Stimulated activated CD8-positive, alpha-beta memory T cell treated with anti-CD3 and anti-CD28 coated beads, Interleukin-12 subunit alpha, Interleukin-12 subunit beta, amount 100 ng/mL, for 4 hours (primary cell): ENCODE data around the gene MATN4.

ENCODE experiments used
- DNase-seq: peaks from one replicate; pipeline ENCODE4 v3.0.0-alpha.2; 2020; ENCODE audit warnings: low read depth

MATN4 gene

DNA sequence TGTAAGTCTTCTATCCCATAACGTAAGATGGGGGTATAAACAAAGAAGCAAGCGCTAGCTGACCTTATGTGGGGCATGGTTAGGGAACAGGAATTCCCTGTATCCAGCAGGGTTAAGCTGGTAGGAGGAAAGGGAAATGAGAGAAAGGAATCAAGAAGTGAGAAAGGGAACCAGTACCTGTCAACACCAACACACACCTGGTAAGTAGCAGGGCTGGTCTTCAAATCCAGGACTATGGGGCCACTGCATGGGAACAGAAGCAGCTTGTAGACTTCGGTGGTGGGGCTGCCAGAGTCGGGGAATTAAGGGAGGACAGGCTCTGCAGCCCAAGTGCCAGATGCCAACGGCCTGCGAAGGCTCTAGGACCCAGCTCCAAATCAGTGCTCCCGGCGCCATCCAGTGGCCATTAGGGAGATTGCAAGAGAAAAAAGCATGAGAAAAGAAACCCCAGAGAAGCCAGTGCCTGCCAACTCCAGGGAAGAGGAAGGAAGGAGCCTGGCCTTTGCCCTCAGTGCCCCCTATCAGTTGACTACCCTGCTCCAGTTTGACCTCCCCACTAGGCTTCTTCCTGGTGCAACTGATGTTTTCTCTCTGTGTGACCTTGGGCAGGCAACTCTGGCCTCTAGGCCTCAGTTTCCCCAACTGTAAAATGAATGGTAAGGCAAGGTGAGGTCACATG, 17.3 kb downstream of the MATN4 start:
- DNase-seq: peak; percentile 15

DNA sequence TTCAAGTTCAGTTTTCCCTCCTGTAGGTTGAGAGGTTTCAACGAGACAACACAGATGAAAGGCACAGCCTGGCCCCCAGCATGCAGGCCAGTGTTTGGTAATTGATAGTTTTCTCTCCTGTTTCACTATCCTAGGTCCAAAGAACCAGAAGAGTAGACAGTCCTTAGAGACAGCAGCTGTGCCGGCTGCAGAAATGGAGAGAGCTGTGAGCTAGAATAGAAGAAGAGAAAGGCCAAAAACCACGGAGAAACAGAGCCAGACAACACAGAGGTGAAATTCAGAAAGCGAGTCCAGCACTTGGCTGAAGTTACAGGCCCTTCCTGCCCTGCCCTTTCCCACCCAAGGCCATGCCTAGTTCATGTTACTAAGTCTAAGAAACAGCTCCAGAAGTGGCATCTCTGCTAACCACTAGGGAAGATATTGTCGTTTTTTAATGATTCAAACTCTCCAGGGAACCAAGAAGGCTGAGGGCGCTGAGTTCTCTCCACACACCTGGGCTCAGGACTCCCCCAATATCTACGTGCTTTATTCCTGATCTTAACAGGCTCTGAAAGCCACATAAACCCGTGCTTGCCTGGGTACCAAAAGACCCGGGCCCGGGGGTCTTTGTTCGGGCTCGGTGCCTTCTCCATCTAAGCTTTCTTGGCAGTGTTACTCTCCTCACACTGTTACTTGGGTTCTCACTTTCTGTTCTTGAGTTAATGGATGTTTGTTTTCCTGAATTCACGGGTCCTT, 18.0 kb downstream of the MATN4 start:
- no peak for DNase-seq

DNA sequence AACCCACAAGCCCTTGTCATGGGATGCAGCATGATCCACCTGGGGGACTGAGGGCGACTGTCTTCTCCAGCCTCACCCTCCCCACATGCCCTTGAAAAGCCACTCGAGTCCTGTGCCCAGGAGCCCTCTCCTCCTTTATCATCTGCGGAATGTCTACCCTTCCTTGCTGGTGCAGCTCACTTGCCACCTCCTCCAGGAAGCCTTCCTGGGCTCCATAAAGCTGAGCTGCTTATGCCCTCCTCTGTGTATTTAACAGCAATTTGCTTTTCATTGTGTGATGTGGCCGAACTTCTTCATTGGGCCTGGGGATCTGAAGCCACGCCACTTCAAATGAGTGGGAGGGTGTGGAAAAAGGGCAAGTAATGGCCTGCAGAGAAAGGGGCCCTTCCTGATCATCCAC, 19.2 kb downstream of the MATN4 start:
- DNase-seq: no peak

DNA sequence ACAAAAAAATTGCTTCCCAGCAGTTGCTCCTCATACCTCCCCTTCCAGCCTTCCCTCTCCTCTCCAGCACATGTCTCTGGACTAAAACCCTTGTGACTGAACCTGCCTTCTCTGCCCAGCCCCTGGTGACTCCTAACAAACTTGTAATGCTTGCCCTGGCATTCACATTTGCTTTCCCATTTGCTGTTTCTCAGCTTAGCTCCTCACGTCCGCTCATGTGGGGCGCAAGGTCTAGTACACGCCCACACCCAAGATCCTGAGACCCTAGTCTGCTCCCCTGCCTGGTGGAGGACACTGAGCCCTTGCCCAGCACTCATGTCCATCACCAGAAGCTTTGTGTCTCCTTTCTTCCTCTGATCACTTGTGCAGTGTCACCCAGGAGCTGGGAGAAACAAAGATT, 19.7 kb downstream of the MATN4 start:
- DNase-seq: no peak

DNA sequence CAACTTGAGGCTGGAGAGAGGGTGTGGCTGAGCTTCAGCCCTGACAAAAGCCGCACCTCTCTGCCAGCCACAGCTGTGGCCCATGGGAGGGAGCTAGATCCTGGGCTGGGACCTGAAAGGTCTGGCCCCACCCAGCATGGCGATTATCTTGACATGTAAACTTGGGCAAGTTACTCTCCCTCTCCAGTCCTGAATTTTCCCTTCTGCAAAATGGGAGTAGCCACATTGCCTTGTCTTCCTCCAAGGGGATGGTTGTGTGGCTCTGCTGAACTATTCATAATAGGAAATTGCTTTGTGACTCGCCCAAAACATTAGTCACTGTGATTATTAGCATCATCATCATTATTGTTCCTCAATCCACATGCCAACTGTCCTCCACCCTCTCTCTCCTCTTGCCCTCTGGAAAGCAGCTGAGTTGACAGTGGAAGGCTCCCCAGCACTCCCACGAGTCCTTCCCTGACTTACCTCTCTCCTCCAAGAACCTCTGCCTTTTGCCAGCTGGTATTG, 24.5 kb downstream of the MATN4 start:
- no peak for DNase-seq

DNA sequence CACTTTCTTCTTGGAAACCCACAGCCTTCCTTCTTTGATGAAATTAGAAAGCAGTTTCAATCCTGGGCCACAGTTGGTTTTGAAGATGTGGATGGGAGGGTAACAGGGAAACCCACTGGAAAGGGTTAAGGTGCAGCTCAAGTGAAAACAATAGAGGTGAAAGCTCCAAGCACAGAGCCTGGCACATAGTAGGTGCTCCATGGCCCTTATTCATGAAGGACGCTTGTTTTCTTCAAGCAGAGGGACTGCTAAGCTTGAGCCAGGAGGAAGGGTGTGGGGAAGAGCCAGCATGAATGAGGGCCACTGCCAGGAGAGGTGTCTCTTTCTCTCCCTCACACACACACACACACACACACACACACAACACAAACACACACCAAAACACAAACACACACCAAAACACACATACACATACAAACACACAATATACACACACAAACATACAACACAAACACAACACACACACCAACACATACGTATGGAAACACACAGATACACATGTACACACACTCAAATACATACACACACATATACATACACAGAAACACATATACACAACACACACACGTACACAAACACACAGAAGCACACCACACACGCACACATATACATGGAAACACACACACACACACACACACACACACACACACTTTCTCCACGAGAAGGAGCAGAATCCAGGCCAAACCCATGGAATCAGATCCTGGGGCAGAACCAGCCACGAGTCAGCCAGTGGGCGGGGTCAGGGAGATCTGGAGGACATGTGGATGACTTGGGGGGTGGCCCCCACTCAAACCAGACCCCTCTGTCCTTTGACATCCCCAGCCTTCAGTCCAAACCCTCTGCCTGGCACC, 25.2 kb downstream of the MATN4 start:
- DNase-seq: no peak

DNA sequence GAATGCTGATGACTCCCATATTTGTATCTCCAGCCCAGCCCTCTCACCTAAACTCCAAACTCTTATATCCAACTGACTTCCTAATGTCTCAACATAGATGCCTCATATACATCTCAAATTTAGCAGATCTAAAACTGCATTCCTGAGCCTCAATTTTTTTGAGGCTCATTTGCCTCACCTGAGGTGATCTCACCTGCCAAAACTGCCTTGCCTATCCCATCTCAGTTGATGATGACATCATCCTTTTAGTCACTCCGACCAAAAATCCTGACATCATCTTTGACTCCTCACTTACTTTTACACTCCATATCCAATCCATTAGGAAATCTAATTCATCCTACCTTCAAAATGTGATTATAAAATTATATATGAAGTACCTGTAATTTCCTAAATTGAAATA, 28.1 kb downstream of the MATN4 start:
- DNase-seq: no peak

DNA sequence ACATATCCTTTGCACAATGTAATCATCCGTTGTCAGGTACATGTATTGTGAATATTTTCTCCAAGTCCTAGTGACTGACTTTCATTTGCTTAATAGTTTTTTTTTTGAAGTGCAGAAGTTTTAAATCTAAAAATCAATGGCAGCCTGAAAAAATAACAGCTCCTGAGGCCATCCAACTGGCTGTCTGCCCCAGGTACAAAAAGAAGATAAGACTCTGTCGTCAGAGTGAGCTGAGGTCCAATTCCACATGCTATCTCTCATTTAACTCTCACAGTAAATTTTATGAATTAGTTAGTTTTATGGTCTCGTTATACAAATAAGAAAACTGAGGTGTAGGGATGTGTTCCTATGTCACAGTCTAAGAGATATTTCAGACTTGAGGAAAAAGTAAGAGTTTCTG, 32.8 kb downstream of the MATN4 start:
- no peak for DNase-seq

DNA sequence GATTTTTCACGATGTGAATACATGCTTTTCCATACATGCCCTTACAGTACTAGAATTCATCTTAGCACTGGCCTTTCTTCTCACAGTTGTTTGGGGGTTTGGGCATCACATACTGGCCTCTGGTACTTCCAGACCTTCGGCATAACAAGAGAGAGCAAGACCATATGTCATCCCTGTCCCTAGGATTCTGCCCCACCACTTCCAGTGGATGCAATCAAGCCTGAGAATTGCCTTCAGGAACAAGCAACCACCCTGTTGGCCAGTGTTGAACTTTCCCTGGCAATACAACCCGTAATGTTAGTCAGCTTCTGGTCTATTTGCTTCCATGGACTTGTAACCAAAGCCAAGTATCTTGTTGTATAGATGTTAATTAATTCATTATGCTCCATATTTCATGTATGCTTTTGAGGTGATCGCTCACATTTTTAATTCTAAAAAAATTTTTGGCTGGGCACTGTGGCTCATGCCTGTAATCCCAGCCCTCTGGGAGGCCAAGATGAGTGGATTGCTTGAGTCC, 38.3 kb downstream of the MATN4 start:
- no peak for DNase-seq

DNA sequence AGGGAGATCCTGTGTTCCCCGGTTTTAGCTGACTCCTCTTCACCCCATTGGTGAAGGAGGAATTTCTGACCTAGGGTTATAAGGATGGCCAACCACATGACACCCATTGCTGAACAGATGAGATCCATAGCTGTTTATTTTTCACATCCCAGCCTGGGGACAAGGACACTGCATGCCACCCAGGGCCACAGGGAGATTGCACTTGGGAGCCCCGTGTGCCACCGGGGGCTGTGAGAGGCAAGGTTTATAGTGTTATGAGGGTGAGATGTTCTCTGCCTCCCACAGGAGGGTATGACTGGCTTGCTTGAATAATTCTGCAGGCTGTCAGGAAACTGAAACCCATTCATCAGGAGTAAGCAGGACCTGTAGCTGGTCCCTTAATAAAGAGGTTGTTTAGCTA, 39.0 kb downstream of the MATN4 start:
- DNase-seq: no peak

DNA sequence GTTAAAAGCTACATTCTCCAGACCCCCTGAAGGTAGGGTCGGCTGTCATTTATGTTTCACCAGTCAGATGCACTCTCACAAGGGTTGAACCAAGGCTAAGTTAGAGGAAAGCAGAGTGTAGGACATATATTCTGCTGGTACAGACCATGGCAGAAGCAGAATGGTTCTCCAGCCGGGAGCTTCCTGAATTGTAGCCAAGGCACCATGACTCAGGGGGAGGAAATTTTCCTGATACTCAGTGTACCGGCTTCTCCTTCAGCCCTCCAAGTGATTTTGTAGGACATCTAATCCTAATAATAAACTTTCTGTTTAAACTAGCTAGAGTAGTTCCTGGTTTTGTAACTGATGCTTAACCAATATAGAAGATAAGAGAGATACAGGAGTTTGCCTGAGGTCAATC, 39.6 kb downstream of the MATN4 start:
- DNase-seq: no peak

DNA sequence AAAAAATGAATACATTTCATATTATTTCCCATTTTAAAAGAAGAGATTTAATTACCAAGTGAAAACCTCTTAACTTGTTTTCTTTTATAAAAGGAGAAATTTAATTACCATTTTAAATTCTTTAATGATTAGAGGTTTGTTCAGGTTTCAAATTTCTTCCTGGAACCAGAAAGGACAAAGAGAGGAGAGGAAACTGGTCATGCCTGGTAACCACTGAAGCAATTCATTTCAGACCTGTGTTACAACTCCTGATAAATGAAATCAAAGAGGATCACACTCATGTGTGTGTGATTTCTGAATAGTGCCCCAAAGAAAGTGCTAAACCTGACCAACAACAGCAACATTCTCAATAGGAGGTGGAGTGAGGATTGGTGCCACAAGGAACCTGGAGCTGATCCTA, 41.1 kb downstream of the MATN4 start:
- DNase-seq: no peak

DNA sequence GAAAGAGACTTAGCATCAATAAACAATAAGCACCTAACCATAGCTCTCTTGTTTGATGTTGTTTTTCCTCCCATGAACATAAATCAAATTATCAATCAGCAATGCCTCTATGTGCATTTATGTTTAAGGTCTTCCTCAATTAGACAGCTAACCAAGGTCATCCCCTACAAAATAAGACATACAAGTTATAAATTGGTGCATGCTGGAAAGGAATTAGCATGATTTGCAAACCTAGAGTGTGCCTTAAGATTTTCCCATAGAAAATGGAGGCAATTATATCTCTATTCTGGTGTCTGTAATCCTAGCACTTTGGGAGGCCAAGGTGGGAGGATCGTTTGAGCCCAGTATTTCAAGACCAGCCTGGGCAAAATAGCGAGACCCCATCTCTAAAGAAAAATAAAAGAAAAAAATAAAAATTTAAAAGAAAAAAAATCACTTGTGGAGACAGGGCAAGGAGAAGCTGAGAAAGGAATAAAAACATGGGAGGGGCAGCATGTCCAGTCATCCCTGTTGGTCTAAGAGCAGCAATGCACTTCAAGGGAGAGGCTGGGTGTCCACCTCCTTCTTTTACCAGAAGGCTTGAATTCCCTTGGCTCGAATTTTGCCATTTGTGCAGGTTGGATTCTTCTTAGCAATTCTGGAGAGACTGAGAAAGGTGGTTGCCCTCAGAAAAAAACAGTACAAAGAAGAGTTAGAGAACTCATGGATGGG, 44.4 kb downstream of the MATN4 start:
- no peak for DNase-seq

DNA sequence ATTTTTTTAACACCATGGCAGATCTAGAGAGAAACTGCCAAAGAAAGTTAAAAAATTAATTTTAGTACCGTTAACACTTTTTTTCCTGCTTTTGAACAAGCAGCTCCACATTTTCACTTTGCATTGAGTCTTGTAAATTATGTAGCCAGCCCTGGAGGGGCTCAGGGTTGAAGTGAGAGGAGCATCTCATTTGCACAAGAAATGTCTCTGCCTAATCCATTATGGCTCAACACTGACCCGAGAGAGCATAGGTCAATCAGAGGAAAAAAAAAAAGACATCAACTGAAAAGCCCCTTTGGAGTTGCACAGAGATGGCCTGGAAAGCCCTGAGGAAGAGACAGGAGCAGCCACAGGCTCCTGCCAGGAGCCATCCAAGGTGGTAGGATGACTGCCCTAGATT, 49.4 kb downstream of the MATN4 start:
- DNase-seq: no peak

DNA sequence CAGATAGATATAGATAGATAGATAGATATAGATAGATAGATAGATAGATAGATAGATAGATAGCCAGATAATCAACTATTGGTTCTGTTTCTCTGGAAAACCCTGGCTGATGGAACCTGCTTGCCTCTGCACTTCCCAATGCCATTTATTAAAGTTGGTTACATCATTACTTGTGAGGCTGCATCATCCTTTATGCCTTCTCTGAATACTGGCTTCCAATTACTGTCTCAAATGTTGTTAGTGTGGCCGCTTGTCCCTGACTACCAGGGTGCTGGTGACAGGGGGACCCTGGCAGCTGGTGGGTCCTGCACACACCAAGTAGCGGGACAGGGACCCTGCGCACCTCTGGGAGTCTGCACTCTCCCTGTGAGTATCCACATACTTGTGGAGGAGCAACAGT, 49.8 kb downstream of the MATN4 start:
- no peak for DNase-seq

DNA sequence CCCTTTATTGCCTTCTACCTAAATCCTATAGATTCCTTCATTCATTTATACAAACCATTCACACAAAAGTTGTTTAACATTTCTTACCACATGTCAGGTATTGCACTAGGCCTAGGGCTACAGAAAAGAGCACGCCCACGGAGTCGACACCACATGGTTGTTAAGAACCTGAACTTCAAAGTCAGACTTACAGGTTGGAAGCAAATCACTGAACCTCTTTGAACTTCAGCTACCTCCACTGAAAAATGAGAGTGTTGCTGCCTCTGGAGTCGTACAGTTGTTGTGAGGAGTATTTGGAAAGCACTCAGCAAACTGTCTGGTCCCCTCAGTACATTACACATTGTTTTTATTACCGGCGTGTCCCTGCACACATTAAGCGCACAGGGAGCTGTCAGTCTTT, 50.4 kb downstream of the MATN4 start:
- DNase-seq: no peak

DNA sequence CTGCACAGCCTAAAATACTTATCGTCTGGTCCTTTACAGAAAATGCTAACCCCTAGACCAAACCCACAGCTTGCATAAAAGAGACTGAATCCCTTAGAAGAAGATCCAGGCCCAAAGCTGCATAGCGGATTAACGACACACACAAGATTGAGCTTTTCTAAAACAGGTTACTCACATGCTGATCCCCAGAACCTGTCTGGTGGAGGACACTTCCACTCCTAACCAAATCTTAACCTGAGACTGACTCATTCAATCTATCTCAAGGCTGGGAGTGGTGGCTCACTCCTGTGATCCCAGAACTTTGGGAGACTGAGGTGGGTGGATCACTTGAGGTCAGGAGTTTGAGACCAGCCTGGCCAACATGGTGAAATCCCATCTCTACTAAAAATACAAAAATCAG, 50.9 kb downstream of the MATN4 start:
- no peak for DNase-seq

DNA sequence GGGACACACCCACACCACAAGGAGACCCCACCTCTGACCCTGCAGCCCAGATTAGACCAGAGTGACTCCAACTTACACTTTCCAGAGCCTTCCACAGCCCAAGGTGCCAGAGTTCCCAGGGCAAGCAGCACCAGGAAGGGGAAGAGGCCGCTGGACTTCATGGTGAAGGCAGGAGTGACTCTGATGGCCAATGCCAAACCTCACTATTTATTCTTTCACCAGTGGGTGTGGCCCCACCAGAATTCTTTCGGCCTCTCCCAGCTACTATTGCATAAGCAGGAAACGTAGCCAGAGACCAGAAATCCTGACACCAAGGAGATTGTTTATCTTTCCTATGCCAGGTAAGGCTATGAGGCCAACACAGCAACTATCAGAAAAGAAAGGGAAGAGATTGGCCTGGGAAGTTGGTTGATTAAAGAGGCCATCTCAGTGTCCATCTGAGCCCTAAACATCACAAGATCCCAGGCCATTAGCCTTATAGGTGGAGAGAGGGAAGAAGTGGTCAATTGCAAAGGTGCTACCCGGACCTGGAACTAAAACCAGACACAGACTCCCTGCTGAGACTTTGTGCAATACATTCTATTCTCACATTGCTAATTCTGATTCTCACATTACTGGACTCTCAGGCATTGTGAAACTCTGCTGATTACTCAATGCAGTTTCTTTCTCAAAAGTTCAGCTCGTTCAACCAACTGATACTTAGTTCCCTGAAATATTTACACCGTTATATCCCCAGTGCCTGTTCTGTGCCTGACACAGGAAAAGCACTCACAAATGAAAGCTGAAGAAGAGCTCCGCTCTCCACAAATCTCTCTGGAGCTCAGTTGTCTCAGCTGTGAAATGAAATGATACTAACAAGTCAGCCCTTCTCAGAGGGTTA, 53.5 kb downstream of the MATN4 start, which contains the start of gene SLPI:
SLPI (minus strand) TSS at position 182 of the 880 bp plus-strand sequence; CDS start at position 161, 21 bp downstream.
- no peak for DNase-seq

DNA sequence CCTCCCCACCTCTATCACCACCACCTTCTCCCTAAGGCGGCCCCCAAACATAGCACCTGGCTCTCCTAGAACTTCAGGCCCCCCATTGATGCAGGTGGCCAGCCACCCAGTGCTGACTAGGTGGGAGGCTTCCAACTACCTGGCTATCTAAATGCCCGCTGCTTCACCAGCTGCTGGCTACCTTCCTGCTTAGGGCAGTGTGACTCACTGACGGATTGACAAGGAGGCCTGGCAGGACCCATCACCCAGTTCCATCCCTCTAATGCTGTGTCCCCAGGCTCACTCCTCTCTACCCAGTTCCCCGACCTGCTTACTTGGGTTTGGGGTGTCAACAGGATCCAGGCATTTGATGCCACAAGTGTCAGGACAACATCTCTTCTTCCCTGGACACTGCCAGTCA, 54.8 kb downstream of the MATN4 start:
- DNase-seq: no peak

DNA sequence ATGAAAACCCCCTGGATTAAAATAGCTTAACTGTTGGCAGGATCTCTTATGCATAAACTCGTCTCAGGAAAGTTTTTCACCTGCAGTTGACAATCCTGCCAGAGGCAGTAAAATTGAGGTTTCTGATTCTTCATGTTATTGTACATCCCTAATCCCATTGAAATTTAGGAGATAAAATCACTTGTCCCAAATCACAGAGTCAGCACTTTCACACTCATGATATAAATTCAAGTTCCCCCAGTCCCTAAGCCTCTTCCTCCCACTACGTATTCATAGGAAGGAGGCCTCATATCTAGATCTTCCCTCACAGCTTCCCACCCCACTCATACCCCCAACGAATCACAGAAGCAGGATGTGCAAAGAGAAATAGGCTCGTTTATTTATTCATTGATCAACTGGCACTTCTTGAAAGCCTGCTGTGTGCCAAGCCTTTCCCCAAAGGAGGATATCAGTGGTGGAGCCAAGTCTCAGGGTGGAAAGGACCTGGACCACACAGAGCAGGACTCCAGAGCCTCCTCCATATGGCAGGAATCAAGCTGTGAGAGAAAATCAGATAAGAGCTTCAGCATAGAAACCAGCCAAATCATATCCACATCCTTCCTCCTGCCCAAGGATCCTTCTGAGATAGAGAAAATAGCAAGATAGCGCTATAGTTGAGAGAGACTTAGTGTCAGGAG, 56.1 kb downstream of the MATN4 start:
- no peak for DNase-seq
